NT2/D1 (cell line): ENCODE data around the gene RNH1.
A peak's percentile ranks its signal among the peaks of the same experiment; 100 is the strongest.

ENCODE experiments used
- DNase-seq: peaks from one replicate; pipeline ENCODE4 v3.0.0-alpha.2; 2011; ENCODE audit warnings: low read depth, low spot score
- H3K27me3 ChIP-seq: 2 replicates; pipeline ENCODE4 v1.6.0; 2011; ENCODE audit warnings: mild to moderate bottlenecking; ENCODE audit not compliant: insufficient read length, insufficient read depth
- H3K36me3 ChIP-seq: 2 replicates; pipeline ENCODE4 v1.6.1; 2011; ENCODE audit warnings: mild to moderate bottlenecking, low read length, mixed read lengths; ENCODE audit not compliant: insufficient read depth, insufficient read length
- H3K4me1 ChIP-seq: 2 replicates; pipeline ENCODE4 v1.5.1; 2011; ENCODE audit not compliant: insufficient read depth, insufficient read length
- H3K4me3 ChIP-seq: 2 replicates; pipeline ENCODE4 v1.5.1; 2011; ENCODE audit warnings: low read depth; ENCODE audit not compliant: insufficient read length
- H3K9ac ChIP-seq: 2 replicates; pipeline ENCODE4 v1.6.0; 2011; ENCODE audit warnings: low read depth; ENCODE audit not compliant: insufficient read length
- H3K9me3 ChIP-seq: 2 replicates; pipeline ENCODE4 v1.5.1; 2011; ENCODE audit warnings: mild to moderate bottlenecking, low read length; ENCODE audit not compliant: insufficient read depth
- SUZ12 ChIP-seq: IDR thresholded peaks from 2 replicates; pipeline ENCODE4 v1.6.1; 2011; ENCODE audit not compliant: insufficient read length, insufficient read depth; ENCODE audit errors: extremely low read depth
- YY1 ChIP-seq: IDR thresholded peaks from 2 replicates; pipeline ENCODE4 v1.6.1; 2011; ENCODE audit not compliant: insufficient read length, insufficient read depth
- ZNF274 ChIP-seq: IDR thresholded peaks from 2 replicates; pipeline ENCODE4 v1.6.1; 2011; ENCODE audit warnings: mild to moderate bottlenecking, low read depth, low read length

The RNH1 gene

DNA sequence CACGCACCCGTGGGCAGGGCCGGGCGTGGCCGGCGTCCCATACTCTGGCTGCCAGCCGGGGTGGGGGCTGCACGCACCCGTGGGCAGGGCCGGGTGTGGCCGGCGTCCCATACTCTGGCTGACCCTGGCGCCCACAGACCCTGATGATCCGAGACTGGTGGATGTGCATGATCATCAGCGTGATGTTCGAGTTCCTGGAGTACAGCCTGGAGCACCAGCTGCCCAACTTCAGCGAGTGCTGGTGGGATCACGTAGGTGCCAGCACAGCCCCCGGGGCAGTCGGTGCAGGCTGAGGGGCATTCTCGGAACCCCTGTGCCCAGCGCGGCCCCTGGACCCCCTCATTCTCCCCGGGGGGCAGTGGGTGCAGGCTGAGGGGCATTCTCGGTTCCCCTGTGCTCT is 19.0 kb downstream of the RNH1 start:
- H3K4me3 ChIP-seq: no peak overlapping the region
- H3K36me3 ChIP-seq: peaks cover 73% of the 10 kb centered on the region
- H3K4me1 ChIP-seq: peaks cover 2% of the 10 kb centered on the region
- TF ChIP-seq ZNF274 (no peak), SUZ12 (no peak), YY1 (no peak)
- no peak for DNase-seq
- no peaks in the 10 kb centered on the region for H3K27me3 ChIP-seq
- no peak overlapping the region for H3K9ac ChIP-seq
- H3K9me3 ChIP-seq: no peaks in the 10 kb centered on the region

DNA sequence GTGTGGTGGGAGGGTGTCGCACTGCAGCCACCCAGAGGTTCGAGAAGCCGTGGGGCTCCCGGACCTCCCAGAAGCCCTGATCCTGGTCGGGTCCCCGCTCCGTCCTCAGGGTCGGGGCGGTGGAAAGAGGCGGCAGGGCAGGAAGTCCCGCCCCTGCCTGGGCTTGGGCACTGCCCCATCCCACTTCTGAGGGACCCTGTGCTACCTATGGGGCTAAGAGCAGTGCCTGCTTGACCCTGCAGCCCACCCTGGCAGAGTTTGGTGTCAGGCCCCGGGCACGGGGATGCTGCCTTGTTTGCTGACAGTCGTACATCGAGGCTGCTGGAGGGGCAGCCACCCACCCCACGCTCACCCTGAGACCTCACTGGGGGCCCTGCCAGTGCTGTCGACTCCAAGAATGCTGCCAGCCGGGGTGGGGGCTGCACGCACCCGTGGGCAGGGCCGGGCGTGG is 19.4 kb downstream of the RNH1 start:
- no peak overlapping the region for H3K9ac ChIP-seq
- no peaks in the 10 kb centered on the region for H3K9me3 ChIP-seq
- TF ChIP-seq SUZ12 (no peak), YY1 (no peak), ZNF274 (no peak)
- DNase-seq: no peak
- H3K4me1 ChIP-seq: peaks cover 2% of the 10 kb centered on the region
- no peak overlapping the region for H3K4me3 ChIP-seq
- peaks cover 68% of the 10 kb centered on the region for H3K36me3 ChIP-seq
- no peaks in the 10 kb centered on the region for H3K27me3 ChIP-seq

DNA sequence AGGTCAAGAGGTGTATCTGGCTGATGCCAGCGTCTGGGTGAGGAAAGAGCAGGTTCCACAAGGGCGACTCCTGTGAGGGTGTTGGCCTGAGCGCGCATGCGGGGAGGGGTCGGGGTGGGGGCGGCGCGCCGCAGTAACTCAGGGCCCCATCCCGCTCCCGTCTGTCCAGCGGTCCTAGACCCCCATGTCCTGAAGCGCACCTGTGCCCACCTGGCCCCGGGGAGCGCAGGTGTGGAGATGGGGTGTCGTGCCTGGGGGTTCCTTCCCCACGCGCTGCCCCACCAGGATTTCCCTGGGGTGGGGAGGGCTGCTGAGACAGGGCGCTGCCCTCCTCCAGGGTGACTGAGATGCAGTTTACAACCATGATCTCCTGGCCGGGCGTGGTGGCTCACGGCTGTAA is 20.9 kb downstream of the RNH1 start:
- Histone ChIP-seq H3K9me3 (no peaks in the 10 kb centered on the region; the same call in 1 of the 2 replicates), H3K36me3 (peaks cover 64% of the 10 kb centered on the region), H3K9ac (no peak overlapping the region), H3K4me3 (no peak overlapping the region), H3K4me1 (peaks cover 2% of the 10 kb centered on the region), H3K27me3 (no peaks in the 10 kb centered on the region)
- no peak for DNase-seq
- TF ChIP-seq YY1: no peak
- no peak for TF ChIP-seq ZNF274
- TF ChIP-seq SUZ12: no peak

DNA sequence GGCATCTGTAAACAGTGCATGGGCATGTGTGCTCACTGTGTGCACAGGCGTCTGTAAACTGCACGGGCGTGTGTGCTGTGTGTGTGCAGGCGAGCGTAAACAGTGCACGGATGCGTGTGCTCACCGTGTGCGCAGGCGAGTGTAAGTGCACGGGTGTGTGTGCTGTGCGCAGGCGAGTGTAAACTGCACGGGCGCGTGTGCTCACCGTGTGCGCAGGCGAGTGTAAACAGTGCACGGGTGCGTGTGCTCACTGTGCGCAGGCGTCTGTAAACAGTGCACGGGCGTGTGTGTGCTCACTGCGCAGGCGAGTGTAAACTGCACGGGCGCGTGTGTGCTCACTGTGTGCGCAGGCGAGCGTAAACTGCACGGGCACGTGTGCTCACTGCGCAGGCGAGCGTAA is 22.4 kb downstream of the RNH1 start:
- Histone ChIP-seq H3K9me3 (no peaks in the 10 kb centered on the region; the same call in 1 of the 2 replicates), H3K27me3 (no peaks in the 10 kb centered on the region), H3K4me3 (no peak overlapping the region), H3K36me3 (peaks cover 56% of the 10 kb centered on the region), H3K4me1 (peaks cover 2% of the 10 kb centered on the region), H3K9ac (no peak overlapping the region)
- DNase-seq: no peak
- no peak for TF ChIP-seq YY1
- no peak for TF ChIP-seq SUZ12
- no peak for TF ChIP-seq ZNF274

DNA sequence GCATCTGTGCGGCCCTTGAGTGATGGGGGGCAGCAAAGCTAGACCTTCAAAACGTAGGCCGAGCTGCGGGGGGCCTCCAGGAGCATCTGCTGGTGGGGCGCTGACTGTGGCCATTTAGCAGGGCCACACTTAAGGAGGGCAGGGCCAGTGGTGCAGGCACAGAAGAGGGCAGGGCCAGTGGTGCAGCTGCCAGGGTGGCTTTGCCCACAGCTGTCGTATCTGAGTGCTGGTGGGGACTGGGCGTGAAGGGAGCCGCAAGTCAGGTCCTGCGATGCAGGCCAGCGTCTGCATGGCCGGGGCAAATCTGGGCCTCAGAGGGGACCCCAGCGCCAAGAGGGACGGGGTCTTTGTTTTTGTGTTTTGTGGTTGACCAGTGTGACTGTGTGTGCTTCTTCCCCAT is 27.7 kb downstream of the RNH1 start:
- TF ChIP-seq SUZ12 (no peak), ZNF274 (no peak)
- peaks cover 11% of the 10 kb centered on the region for H3K4me1 ChIP-seq
- DNase-seq: no peak
- H3K27me3 ChIP-seq: no peaks in the 10 kb centered on the region
- peaks cover 33% of the 10 kb centered on the region for H3K36me3 ChIP-seq
- H3K4me3 ChIP-seq: no peak overlapping the region
- H3K9ac ChIP-seq: no peak overlapping the region
- H3K9me3 ChIP-seq: no peaks in the 10 kb centered on the region; the same call in 1 of the 2 replicates

DNA sequence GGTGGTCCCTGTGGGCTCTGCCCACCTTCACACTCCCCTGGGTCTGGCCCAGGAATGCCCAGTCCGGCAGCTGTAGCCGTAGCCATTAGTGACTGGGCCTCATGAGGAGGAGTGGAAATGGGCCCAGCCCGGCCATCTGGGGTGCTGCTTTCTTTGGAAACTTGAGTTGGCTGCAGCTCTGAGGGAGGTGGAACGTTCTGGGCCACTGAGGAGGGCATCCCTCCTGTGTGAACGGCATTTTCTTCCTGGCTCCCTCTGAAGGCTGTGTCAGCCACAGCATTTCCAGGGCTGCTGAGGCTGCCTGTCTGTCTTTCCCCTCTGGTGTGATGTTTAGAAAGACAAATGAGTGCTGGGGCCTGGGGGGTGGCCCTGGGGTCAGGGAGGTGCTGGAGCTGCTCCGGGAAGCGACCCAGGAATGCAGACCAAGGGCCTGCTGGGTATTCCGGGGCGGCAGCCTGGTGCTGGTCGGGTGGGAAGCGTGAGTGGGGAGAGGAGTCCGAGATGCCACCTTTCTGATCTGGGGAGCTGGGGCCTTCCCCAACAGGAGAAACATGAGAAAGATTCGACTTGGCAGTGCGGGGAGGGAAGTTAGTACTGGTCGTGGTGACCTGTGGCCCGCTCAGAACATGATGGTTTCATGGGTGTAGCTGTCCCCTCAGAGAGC is 29.9 kb downstream of the RNH1 start:
- DNase-seq: no peak
- H3K9ac ChIP-seq: peak overlapping the region; percentile 5
- no peaks in the 10 kb centered on the region; the same call in 1 of the 2 replicates for H3K9me3 ChIP-seq
- peaks cover 45% of the 10 kb centered on the region for H3K36me3 ChIP-seq
- H3K4me1 ChIP-seq: peaks cover 13% of the 10 kb centered on the region
- TF ChIP-seq SUZ12 (no peak), ZNF274 (no peak), YY1 (no peak)
- H3K27me3 ChIP-seq: no peaks in the 10 kb centered on the region
- H3K4me3 ChIP-seq: no peak overlapping the region

DNA sequence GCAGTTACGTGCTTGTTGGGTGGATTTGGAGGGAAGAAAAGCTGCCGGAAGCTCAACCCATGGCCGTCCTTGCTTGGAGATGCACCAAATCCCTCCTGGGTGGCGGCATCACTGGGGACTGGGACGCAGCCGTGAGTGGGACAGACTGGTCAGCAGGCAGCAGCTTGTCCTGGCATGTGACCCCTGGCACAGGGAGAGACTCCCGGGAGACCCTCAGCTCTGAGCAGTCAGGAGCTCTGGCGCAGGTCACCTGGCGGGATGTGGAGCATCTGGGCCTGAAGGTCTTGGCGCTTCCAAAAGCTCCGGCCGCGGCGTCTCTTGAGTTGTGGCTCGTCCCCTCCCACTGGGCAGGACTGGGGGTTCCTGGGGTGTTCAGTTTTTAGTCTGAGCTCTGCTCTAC is 30.6 kb downstream of the RNH1 start:
- Histone ChIP-seq H3K9me3 (no peaks in the 10 kb centered on the region; the same call in 1 of the 2 replicates), H3K9ac (no peak overlapping the region), H3K4me3 (no peak overlapping the region), H3K27me3 (no peaks in the 10 kb centered on the region), H3K36me3 (peaks cover 47% of the 10 kb centered on the region), H3K4me1 (peaks cover 13% of the 10 kb centered on the region)
- TF ChIP-seq ZNF274 (no peak), SUZ12 (no peak), YY1 (no peak)
- no peak for DNase-seq
